ELF-1 (cell line): ENCODE data around the gene NELFB.

Experiments
- DNase-seq: peaks from one replicate; pipeline ENCODE4 v3.0.0-alpha.2; 2016; ENCODE audit warnings: low read depth, low spot score

Gene NELFB

DNA sequence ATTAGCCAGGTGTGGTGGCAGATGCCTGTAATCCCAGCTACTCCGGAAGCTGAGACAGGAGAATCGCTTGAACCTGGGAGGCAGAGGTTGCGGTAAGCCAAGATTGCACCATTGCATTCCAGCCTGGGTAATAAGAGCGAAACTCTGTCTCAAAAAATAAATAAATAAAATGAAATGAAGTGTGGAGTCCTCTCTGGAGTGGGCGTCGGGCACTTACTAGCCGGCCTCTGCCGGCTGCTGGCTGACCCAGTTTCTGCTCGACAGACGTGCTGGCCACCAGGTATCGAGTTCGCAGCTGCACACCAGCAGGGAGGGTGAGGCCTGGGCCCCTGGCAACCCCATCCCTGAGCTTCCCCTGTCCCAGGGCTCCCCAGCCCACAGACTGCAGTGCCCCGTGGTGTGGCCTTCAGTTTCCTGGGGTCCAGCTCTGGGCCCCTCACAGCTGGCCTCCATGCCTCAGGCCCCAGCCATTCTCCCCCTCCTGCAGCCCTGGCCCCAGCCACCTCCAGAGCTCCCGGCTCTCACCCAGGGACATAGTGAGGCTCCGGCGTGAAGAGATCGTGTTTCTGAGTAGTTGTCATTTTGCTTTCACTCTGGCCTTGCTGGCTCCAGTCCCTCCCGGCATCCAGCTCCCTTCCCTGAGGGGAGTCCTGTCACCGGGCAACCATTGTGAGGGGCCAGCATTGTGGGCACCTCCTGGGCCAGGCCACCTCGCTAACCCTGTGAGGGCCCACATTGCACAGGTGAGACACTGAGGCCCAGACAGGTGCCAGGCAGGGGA is 7.8 kb upstream of the NELFB start:
- DNase-seq: no peak

DNA sequence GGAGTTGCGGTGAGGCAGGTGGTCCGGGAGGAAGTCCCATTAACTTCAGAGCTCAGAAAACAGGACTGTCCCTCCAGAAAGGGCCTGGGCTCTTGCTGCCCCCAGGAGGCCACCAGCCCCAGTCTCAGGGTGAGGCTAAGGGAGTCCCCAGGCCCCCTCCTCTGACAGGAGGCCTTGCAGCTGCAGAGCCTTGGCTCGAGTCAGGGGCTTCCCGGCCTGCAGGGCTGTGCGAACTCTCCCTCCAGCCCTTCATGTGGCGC is 7.3 kb upstream of the NELFB start:
- no peak for DNase-seq

- no peak for DNase-seq
Measured at GRCh38 chr9:137250329-137251193, 4.6 kb upstream of the NELFB start.

- DNase-seq: no peak
Measured at GRCh38 chr9:137251194-137251461, 4.0 kb upstream of the NELFB start, which contains the start of gene STPG3. Gene STPG3, plus strand, starts transcription at chr9:137251286. Its CDS starts 1 bp downstream, at chr9:137251287.

DNA sequence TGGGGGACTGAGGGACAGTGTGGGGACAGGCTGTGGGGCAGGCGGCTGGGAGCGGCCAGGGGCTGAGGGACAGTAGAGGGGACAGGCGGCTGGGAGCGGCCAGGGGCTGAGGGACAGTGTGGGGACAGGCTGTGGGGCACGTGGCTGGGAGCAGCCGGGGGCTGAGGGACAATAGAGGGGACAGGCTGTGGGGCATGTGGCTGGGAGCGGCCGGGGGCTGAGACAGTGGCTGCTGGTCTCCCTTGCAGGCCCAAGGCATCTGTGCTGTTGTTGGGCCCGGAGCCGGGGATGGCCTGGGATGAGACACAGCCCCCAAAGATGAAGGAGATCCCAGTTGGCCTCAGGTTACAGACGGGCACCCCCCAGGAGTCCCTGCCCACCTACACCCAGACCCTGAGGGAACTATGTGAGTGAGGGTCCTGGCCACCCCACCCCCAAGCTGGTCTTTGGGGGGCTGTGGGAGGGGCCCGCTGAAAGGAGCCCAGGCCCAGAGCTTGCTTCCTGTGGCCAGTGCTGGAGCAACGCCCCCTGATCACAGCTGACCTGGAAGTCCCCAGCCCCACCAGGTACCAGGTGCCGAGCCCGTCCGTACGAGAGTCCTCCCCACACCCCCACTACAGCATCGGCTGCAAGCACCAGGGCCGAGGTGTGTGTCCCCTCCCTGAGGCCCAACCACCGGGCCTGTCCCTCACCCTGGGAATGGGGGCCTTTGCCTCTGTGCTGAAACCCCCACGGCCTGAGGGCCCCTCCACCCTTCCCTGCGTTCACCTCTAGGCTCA is 3.4 kb upstream of the NELFB start:
- DNase-seq: no peak

DNA sequence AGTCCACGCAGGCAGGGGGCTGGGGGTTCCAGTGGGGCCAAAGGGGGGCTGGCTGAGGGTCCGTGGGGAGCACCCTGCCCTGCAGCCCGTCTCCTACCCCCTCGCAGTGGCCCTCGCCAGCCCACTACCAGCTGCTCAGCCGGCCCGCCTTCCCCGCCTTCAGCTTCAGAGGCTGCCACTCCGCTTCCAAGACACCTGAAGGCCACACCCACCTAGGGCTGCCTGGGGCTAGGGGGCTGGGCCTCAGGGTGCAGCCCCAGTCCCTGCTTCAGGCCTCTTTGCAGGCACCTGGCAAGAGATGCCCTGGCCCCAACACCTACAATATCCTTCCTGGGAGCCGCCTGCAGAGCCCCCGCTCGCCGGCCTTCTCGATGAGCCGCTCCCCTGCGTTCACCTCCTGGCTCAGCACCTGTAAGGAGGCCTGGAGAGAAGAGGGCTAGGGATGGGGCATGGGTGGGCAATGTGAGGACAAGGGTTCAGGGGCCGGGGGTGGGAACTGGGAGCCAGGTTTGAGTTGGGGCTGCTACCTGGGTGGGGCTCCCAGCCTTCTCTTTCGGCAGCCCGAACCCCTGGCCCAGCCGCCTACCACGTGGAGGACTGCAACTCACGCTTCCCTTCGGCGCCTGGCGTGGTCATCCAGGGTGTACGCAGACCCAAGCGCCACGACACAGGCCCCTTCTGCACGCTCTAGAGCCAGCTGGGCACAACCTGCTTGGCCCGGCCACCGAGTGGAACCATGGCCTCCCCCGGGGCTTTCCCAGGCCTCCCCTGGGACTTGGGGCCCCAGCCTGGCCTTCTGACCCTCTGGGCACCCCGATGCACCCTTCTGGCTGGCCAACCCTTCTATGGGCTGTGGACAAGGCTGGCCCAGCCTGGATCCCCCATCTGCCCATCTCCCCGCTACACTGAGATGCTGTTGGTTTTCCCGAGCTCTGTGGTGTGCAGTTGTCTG is 2.3 kb upstream of the NELFB start:
- peak; percentile 39 for DNase-seq

- no peak for DNase-seq
Measured at GRCh38 chr9:137253717-137254623, 1.2 kb upstream of the NELFB start.

GRCh38 chr9:137255448-137256114 is 454 bp downstream of the NELFB start:
- DNase-seq: no peak

DNA sequence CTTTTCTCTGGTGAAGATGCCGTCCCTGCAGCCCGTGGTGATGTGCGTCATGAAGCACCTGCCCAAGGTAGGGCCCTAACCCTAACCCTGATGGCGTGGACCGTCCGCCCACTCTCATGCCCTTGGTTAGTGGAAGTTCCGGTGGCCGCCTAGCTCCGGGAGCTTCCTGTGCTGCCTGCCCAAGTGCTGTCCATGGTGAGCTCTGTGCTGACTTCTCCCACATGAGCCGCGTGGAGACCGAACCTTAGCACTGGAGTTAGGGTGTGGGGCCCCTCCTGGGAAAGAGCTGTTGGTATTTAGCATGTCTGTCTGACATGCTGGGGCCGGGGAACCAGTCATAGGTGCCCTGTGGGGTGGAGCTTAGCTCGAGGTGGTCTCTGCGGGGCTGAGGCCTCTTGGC is 1.2 kb downstream of the NELFB start:
- DNase-seq: no peak

DNA sequence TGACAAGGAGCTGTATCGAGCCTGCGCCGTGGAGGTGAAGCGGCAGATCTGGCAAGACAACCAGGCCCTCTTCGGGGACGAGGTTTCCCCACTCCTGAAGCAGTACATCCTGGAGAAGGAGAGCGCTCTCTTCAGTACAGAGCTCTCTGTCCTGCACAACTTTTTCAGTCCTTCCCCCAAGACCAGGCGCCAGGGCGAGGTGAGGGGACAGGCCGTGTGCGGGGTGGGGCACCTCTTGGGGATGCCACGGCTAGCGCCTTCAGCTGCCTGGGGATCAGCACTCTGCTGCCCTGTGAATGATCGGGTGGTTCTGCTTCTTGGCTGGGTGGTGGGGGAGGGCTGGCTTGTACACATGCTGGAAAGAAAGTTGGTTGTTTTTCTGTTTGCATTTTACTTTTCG is 1.7 kb downstream of the NELFB start:
- no peak for DNase-seq

- DNase-seq: peak; percentile 64
Measured at GRCh38 chr9:137262173-137262908, 7.2 kb downstream of the NELFB start.

GRCh38 chr9:137262909-137263285 is 7.8 kb downstream of the NELFB start:
- DNase-seq: no peak

DNA sequence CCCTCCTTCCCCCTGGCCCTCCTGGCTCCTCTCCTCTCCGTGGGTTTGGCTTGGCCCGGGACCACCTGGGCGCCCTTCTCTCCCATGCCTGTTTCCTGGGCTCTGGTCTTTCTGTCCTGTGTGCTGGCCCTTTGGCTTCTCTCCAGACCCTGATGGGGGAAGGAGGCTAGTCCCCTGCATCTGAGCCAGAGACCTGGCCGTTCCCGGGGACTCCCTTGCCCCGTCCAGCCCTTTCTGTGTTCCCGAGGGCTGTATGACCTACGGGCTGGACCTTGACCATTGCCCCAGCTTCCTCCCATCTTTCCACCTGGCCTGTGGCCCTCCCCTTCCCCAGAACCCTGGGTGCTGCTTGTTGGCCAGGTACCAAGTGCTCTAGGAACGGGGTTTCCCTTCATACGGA is 8.4 kb downstream of the NELFB start:
- DNase-seq: no peak

DNA sequence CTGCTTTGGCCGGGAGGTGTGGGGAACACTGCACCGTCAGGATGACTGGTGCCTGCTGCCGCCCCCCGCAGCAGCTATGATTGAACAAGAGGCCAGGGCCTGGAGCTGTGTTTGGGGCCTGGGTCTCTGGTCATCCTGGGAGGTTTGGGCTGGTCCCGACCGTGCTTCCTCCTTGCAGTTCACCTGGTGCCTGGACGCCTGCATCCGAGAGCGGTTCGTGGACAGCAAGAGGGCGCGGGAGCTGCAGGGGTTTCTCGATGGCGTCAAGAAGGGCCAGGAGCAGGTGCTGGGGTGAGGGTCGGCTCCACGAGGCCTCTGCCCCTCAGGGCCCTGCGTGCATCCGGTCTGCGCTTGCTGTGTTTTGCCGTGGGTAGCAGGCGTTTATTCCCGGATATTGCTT is 8.9 kb downstream of the NELFB start:
- DNase-seq: no peak

- DNase-seq: no peak
Measured at GRCh38 chr9:137265496-137266161, 10.5 kb downstream of the NELFB start.

DNA sequence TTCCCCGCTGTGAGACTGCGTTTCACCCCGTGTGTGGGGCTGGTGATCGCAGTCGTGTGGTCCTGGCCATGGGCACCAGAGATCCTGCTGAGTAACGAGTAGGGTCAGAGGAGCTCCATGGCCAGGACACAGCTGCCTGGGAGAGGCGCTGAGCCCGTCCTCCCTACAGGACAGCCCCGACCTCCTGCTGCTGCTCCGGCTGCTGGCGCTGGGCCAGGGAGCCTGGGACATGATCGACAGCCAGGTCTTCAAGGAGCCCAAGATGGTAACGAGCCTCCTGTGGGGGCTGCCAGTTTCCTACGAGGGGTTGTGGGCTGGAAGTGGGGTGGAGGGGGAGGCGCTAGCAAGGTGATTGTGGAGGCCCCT is 11.0 kb downstream of the NELFB start:
- DNase-seq: no peak

- DNase-seq: no peak
Measured at GRCh38 chr9:137266585-137267453, 11.7 kb downstream of the NELFB start.

GRCh38 chr9:137267933-137268355 is 12.8 kb downstream of the NELFB start:
- no peak for DNase-seq
